Measurements from ENCODE around the gene SLC25A41. TPM values are rescaled to one million over a fixed set of nuclear protein-coding genes. Genes with fewer than 3 reads are reported as not detected.
A peak's percentile ranks its signal among the peaks of the same experiment; 100 is the strongest.

Gene SLC25A41
- total and polyA plus RNA-seq, 2 of the 13 experiments (the other 11 are each of a cell fraction or from before 2014, with no cell fraction given): 0.33 to 0.95 TPM

- Histone ChIP-seq H3K36me3 (replicated peaks in 1 of 2; ENCODE audit: control insufficient read depth in 1 of 2, insufficient read depth in 2 of 2, low read length in 2 of 2) (peaks cover 15 to 25% of the 10 kb centered on the region in 2 experiments), H3K9ac (ENCODE audit: insufficient read depth, low read depth, low read length) (peak overlapping the region; percentile 52), H3K4me2 (ENCODE audit: low read depth, low read length) (peak overlapping the region; percentile 43), H3K4me1 (ENCODE audit: insufficient read depth, low read length) (peaks cover 33% of the 10 kb centered on the region), H3K27me3 (ENCODE audit: control insufficient read depth in 1 of 2, insufficient read depth in 2 of 2, low read length in 2 of 2) (no peaks in the 10 kb centered on the region; a peak in 1 of 5 replicates), H3K4me3 (replicated peaks in 1 of 3; ENCODE audit: insufficient read depth in 1 of 3, low read depth in 2 of 3, low read length in 3 of 3) (peak overlapping the region in 1 of 3 experiments; percentile 18; a peak in 1 of 6 replicates), H3K9me3 (ENCODE audit: low read length) (no peaks in the 10 kb centered on the region), H2AFZ (ENCODE audit: low read length) (peak overlapping the region; percentile 30), H3K79me2 (ENCODE audit: insufficient read depth, low read length) (peaks cover 40% of the 10 kb centered on the region), H4K20me1 (ENCODE audit: insufficient read depth, low read length) (peaks cover 38% of the 10 kb centered on the region), H3K27ac (ENCODE audit: extremely low read length, insufficient read depth, low read length) (peak overlapping the region; percentile 62)
- peak; percentile 100 for DNase-seq (ENCODE audit: low spot score)
- peak; percentile 99 for FAIRE-seq
- intact Hi-C loops (cut with micrococcal nuclease; ENCODE audit: unreplicated experiment) (no loop called here), in situ Hi-C loops (cut with HindIII; ENCODE audit: extremely low pct_ligation_motif_present, low pct_unique_long_range_greater_than_20kb) (no loop called here)
- no TSS peak for BruUV-seq (replicated peaks)
- peak; percentile 93 for ATAC-seq
- POLR2A ChIA-PET: interaction anchor here (0.8 to 3.0 kb wide), 13 partner anchors 10 to 151 kb away, joined by 3 to 29 read pairs (median 5); partner anchors contain the start of genes ALKBH7, CLPP, GTF2F1 and SLC25A23
- WGBS (ENCODE audit: low lambda C conversion rate): 31% methylated on average over 35 of the region's 43 CpGs
- CTCF ChIA-PET (ENCODE audit: low intra/inter-chr PET ratio, low total read pairs): interaction anchor here (1.3 to 1.4 kb wide), 2 partner anchors 259 to 300 kb away, joined by 3 to 5 read pairs; no protein-coding TSS in a partner anchor
- TF ChIP-seq ZNF232 (CRISPR knock-in tag; IDR thresholded peaks at IDR 0.05; ENCODE audit: borderline replicate concordance) (peak; percentile 68; the same call in 1 of the 2 replicates), MIXL1 (CRISPR knock-in tag; IDR thresholded peaks at IDR 0.05) (peak; percentile 95), GFI1 (CRISPR knock-in tag; IDR thresholded peaks at IDR 0.05; ENCODE audit: borderline replicate concordance) (peak; percentile 89; the same call in 1 of the 2 replicates), CEBPZ (IDR thresholded peaks at IDR 0.05; ENCODE audit: low read length) (peak; percentile 97), ZKSCAN1 (IDR thresholded peaks at IDR 0.05; ENCODE audit: low read length) (no peak), ISL2 (CRISPR knock-in tag; IDR thresholded peaks at IDR 0.05) (peak; percentile 37; the same call in 1 of the 2 replicates), THAP11 (CRISPR knock-in tag; IDR thresholded peaks at IDR 0.05) (peak; percentile 85), HNF1B (CRISPR knock-in tag; IDR thresholded peaks at IDR 0.05) (peak; percentile 15), ZNF768 (CRISPR knock-in tag; IDR thresholded peaks at IDR 0.05) (peak; percentile 67; the same call in 1 of the 2 replicates), ZNF317 (CRISPR knock-in tag; IDR thresholded peaks at IDR 0.05) (no peak), ARNTL (CRISPR knock-in tag; IDR thresholded peaks at IDR 0.05) (peak; percentile 97), ZBTB46 (CRISPR knock-in tag; IDR thresholded peaks at IDR 0.05; ENCODE audit: borderline replicate concordance) (no peak), CC2D1A (CRISPR knock-in tag; IDR thresholded peaks at IDR 0.05) (no peak), ZNF263 (CRISPR knock-in tag; IDR thresholded peaks at IDR 0.05) (peak; percentile 46; the same call in 1 of the 2 replicates)
Observed at GRCh38 chr19:6424939-6425731, 8.4 kb downstream of the SLC25A41 start.

Data from HepG2 (cell line).